ENCODE measurements around the gene SEMA4D.

Gene SEMA4D

GRCh38 chr9:89497978-89498851 is at the start of gene SEMA4D:
Gene SEMA4D, minus strand, starts transcription at chr9:89498113. Its CDS starts 92,657 bp downstream, at chr9:89405456.
- DNase-seq (ENCODE audit: low read depth): no peak
- H3K4me3 ChIP-seq (ENCODE audit: low read depth, low read length): peak within 1 kb of the TSS; percentile 39

DNA sequence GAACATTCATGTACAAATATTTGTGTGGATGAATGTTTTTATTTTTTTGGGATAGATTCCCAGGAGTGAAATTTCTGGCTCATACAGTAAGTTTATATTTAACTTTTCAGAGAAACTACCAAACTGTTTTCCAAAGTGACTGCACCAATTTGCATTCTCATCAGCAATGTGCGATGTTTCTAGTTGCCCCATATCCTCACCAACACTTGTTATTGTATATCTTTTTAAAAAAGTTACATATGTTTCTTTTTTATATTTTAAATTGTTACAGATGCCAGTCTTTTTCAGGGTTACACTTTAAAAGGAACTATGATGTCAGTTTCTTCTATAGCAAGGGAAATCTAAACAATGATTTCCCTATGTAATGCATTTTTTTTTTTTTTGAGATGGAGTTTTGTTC is 49.1 kb upstream of the SEMA4D start:
- H3K4me3 ChIP-seq (ENCODE audit: low read depth, low read length): no peak overlapping the region
- DNase-seq (ENCODE audit: low read depth): no peak

DNA sequence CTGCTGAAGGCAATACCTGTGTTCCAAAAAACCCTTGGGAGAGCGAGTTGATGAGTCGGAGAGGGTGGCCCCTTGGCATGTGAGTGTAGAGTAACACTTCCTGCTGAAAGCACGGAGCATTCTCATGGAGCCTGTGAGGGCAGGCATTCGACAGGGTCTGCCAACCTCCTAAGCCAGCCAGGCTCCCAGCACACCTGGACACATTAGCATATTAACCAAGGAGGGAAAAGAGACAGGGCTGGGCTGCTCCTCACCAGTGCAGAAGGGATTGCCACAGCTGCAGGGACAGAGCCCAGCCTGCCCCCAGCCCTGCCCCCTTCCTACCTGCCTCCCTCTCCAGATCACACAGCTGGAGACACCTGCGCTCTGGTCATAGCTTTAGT is 46.4 kb upstream of the SEMA4D start:
- no peak for DNase-seq (ENCODE audit: low read depth)
- no peak overlapping the region for H3K4me3 ChIP-seq (ENCODE audit: low read depth, low read length)

- DNase-seq (ENCODE audit: low read depth): no peak
- no peak overlapping the region for H3K4me3 ChIP-seq (ENCODE audit: low read depth, low read length)
Measured at GRCh38 chr9:89543621-89544278, 45.8 kb upstream of the SEMA4D start.

- no peak for DNase-seq (ENCODE audit: low read depth)
- no peak overlapping the region for H3K4me3 ChIP-seq (ENCODE audit: low read depth, low read length)
Measured at GRCh38 chr9:89543111-89543510, 45.2 kb upstream of the SEMA4D start.

DNA sequence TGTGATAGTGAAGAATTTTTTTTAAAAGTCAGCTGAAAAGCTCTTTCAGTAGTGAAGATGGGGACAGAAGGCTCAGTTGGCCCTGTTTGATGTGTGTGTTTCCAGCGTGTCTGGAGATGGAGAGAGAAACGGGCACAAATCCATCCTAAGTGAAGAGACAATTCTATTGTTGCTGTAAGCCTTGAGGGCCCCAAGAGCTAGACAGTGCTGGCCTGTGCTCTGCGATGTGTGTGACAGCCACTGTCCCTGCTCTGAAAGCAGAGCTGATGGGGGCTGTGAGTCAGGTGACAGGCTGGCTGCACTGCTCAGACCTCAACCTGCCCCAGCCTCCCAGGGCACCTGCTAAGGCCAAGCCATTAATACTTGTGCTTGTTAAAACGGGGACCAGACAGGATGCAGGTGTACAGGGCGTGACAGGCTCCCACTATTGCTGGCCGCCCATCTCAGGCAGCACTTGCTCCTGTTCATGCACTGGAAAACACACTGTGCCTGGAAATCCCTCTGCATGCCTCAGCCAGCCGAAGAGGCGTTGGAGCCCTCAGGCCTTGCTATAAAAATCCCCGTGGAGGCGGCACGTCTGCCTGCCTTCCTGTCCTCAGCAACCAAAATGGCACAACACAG is 44.6 kb upstream of the SEMA4D start:
- no peak overlapping the region for H3K4me3 ChIP-seq (ENCODE audit: low read depth, low read length)
- no peak for DNase-seq (ENCODE audit: low read depth)

DNA sequence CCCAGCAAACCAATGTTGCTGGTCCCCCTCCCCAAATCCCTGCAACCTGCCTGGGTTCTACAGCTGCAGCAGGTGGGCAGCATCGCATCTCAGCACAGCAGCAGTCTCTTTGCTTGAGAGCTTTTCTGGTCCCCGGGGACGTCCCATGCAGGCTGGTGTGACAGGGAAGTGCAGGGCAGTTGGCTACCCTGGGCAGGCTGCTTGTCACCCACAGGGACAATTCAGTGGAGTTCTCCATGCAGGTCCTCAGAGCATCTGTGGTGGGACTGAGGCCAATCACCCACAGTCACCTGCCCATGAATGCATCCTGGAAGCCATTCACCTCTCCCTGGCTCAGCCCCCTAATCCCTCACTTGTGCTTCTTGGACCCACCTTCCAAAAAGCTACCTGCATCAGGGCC is 43.9 kb upstream of the SEMA4D start:
- DNase-seq (ENCODE audit: low read depth): no peak
- H3K4me3 ChIP-seq (ENCODE audit: low read depth, low read length): no peak overlapping the region

DNA sequence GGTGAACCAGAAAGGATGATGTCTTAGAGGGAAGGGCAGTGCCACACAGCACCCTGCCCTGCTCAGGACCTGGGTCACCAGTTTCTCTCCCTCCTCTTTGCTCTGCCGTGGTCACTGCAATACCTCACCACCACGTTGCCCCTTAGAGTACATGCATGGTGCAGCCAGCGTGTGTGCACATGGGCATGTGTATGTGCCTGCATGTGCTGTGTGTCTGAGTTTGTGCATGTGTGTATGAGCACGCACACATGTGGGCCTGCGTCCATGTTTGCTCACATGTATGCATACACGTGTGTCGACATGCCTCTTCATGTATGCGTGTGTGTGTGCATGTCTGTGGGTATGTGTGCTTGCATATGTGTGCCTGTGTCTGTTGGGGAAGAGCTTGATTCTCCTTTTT is 41.5 kb upstream of the SEMA4D start:
- DNase-seq (ENCODE audit: low read depth): no peak
- H3K4me3 ChIP-seq (ENCODE audit: low read depth, low read length): no peak overlapping the region

DNA sequence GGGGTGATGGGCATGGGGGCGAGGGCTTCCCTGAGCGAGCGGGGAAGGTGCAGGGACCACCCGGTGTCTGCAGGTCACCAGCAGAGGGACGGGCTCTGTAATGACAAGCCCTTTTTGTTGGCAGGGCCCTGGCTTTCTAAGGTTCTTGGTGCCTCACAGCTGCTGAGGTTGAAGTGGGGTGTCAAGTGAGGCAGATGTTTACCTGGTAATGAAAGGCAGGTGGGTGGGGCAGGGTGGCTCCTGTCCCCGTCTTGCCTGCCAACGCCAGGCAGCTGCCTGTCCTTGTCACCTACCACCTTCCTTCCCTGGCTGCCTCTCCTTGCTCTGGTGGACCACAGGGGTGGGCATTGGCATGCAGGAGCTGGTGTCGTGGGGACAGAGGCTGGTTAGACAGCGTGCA is 41.0 kb upstream of the SEMA4D start:
- DNase-seq (ENCODE audit: low read depth): no peak
- H3K4me3 ChIP-seq (ENCODE audit: low read depth, low read length): no peak overlapping the region

DNA sequence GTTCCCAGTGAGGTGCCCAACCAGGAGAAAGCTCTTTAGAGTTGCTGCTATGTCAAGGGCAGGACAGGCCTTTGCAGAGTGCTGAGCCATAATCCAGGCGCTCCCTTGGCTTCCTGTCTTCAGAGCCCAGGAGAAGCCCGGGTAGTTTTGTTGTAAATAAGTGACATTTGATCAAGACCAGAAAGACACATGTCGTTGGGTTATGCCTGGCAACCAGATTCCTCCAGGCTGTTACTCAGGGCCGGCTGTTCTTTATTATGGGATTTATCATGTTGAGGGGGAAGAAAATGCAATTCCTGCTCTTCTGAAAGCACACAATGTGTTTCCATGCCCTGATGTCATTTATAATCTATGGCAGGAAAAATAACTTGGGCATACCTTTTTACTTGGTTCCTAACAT is 39.3 kb upstream of the SEMA4D start:
- DNase-seq (ENCODE audit: low read depth): no peak

GRCh38 chr9:89536600-89536999 is 38.7 kb upstream of the SEMA4D start:
- DNase-seq (ENCODE audit: low read depth): no peak

More for the DNA sequence above, 39.3 kb upstream of the SEMA4D start:
- no peak overlapping the region for H3K4me3 ChIP-seq (ENCODE audit: low read depth, low read length)

DNA sequence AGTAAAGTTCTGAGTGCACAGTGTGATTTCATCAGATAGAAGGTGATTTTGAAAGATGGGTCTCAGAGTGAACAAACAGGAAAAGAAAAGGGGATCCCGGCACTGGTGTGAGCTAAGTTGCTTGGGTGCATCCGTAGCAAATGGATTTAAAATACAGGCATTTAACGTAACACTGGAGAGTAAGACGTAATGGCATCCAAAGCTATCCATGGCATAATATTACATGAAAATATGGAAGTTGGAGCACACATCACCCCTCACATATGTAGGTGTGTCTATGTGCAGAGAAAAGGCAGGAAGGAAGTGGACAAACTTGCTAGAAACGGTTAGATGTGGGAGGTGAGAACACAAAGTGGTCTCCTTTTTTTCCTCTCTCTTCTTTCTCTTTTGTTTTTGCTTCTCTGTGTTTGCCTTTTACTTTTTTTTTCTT is 38.2 kb upstream of the SEMA4D start:
- no peak for DNase-seq (ENCODE audit: low read depth)
- H3K4me3 ChIP-seq (ENCODE audit: low read depth, low read length): no peak overlapping the region

More at GRCh38 chr9:89536600-89536999, 38.7 kb upstream of the SEMA4D start:
- H3K4me3 ChIP-seq (ENCODE audit: low read depth, low read length): no peak overlapping the region

- no peak for DNase-seq (ENCODE audit: low read depth)
- no peak overlapping the region for H3K4me3 ChIP-seq (ENCODE audit: low read depth, low read length)
Measured at GRCh38 chr9:89535461-89535860, 37.5 kb upstream of the SEMA4D start.

DNA sequence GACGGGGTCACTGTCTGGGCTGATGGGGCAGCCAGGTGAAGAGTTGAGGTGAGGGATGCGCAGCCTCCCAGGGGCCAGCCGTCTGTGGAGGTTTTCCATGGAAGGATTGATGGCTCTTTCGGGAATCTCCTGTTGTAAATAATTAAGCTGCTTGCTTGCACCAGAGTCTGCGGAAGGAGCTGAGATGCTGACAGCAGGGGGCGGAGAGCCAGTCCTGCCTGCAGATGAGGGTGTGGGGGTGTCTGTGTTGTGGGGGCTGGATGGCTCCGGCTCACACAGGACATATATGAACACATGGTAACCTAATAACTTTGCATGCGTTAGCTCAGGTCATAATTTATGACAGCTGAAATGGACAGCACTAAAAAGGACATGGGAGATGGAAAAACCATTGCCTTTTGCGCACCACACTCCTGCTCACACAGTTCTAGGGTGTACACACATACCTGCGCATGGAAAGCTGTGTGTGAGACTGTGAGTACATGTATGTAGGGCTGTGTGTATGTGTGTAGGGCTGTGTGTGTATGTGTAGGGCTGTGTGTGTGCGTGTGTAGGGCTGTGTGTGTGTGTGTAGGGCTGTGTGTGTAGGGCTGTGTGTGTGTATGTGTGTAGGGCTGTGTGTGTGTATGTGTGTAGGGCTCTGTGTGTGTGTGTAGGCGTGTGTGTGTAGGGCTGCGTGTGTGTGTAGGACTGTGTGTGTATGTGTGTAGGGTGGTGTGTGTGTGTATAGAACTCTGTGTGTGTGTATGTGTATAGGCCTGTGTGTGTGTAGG is 36.8 kb upstream of the SEMA4D start:
- DNase-seq (ENCODE audit: low read depth): no peak
- H3K4me3 ChIP-seq (ENCODE audit: low read depth, low read length): no peak overlapping the region

DNA sequence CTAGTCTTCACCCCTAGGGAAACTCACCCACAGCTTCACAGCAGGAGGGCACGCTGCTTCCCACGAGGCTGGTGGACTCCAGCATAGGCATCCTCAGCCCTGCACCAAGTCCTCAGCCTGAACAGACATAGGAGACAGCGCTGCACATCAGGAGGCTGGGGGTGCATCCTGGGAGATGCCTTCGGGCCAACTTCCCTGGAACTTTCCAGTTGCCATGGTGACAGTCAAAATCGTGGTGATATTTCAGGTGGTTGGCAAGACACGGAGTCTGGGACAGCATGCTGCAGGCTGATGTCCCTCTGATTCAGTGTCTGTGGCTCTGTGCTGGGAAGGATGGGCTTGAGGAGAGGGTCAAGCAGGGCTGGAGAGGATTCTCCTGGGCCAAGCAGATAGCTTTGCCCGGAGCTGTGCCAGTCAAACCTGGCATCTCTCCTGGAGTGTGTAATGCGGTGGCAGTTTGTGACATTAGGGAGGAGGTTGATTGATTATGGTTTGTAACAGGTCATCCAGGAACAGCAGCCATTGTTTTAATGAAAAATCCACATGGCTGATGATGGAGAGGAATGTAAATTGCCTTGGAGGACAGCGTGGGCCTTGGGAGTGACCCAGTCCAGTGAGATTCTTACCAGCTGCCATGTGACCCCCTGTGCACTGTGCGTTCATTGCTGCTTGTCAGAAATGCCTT is 35.6 kb upstream of the SEMA4D start:
- no peak for DNase-seq (ENCODE audit: low read depth)
- no peak overlapping the region for H3K4me3 ChIP-seq (ENCODE audit: low read depth, low read length)

GRCh38 chr9:89532944-89533343 is 35.0 kb upstream of the SEMA4D start:
- no peak overlapping the region for H3K4me3 ChIP-seq (ENCODE audit: low read depth, low read length)
- DNase-seq (ENCODE audit: low read depth): no peak

DNA sequence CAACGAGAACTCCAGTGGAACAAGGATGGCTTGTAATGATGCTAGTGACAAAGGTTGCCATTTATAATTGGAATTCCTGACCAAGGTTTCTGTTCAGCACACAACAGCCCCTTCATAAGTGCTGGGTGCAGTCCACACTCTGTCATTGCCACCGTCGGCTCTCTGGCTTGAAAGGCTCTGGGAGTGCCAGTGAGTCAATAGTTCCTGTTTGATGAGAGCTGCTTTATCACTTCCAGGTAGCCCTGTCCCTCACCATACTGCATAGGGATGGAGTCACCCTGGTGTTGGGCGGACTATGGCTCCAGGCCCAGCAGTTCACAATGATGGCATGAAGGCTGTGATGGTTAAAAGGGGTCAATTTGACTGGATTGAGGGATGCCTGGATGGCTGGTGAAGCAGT is 34.6 kb upstream of the SEMA4D start:
- H3K4me3 ChIP-seq (ENCODE audit: low read depth, low read length): no peak overlapping the region
- no peak for DNase-seq (ENCODE audit: low read depth)

DNA sequence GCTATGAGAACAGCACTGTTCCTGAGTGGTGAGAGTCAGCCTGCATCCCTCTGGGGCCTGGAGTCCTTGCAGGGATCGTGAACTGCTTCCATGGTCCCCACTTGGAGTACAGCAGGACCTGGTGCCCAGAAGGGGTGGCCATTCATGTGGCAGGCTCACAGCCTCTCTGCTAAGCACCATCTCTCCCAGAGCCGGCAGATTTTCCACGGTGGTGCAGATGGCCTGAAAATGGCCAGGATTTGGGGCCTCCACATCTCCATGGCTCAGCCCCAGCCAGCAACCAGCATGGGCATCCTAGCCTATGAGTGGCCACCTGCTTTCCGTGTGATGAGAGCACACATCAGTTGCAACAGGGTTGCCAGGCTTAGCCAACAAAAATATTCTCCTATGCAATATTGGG is 33.9 kb upstream of the SEMA4D start:
- H3K4me3 ChIP-seq (ENCODE audit: low read depth, low read length): no peak overlapping the region
- DNase-seq (ENCODE audit: low read depth): no peak

- no peak for DNase-seq (ENCODE audit: low read depth)
- H3K4me3 ChIP-seq (ENCODE audit: low read depth, low read length): no peak overlapping the region
Measured at GRCh38 chr9:89530726-89531125, 32.8 kb upstream of the SEMA4D start.

Data from skeletal muscle cell (primary cell).